K562 (cell line): Measurements from ENCODE around the gene MED17. TPM values are rescaled to one million over a fixed set of nuclear protein-coding genes. Genes with fewer than 3 reads are reported as not detected.

Source experiments
- BCLAF1 ChIP-seq, 2 experiments: fragments of 450-650 bp in 1 of 2; IDR thresholded peaks; 2 replicates each; pipeline ENCODE4 v1.6.1; 2011 to 2017; ENCODE audit warnings: low read depth in 2 of 2, antibody characterized with exemption in 1 of 2, borderline replicate concordance in 1 of 2, low read length in 1 of 2, mild to moderate bottlenecking in 1 of 2, mixed read lengths in 1 of 2; ENCODE audit not compliant: control insufficient read depth in 1 of 2
- MGA ChIP-seq: fragments of 450-650 bp; IDR thresholded peaks from 2 replicates; pipeline ENCODE4 v1.6.1; 2016; ENCODE audit warnings: mild to moderate bottlenecking, moderate library complexity
- NR0B1 ChIP-seq: fragments of 450-650 bp; IDR thresholded peaks from one replicate; pipeline ENCODE4 v1.6.1; 2018; ENCODE audit warnings: mild to moderate bottlenecking, moderate library complexity; ENCODE audit not compliant: partially characterized antibody
- PHB ChIP-seq: fragments of 250-450 bp; sonication (Bioruptor Pico); IDR thresholded peaks from 2 replicates; pipeline ENCODE4 v1.5.0; 2021
- PHF8 ChIP-seq: fragments of 200-600 bp; sonication (generic); IDR thresholded peaks from 2 replicates; pipeline ENCODE4 v1.6.1; 2012; ENCODE audit warnings: mixed run types, mild to moderate bottlenecking, inconsistent platforms, low read length, moderate library complexity, borderline replicate concordance
- POLR2AphosphoS2 ChIP-seq: IDR thresholded peaks from 2 replicates; pipeline ENCODE4 v1.6.1; 2012; ENCODE audit warnings: low read length, improper control_type of control experiment
- PPARD ChIP-seq: fragments of 250-450 bp; sonication (Bioruptor Pico); IDR thresholded peaks from 2 replicates; pipeline ENCODE4 v1.8.0; 2022; ENCODE audit warnings: inconsistent platforms, mild to moderate bottlenecking, moderate library complexity
- SIRT6 ChIP-seq: IDR thresholded peaks from one replicate; pipeline ENCODE4 v1.6.1; 2012; ENCODE audit warnings: low read depth, mild to moderate bottlenecking, control low read depth, inconsistent platforms, low read length, moderate library complexity
- SP1 ChIP-seq: sonication (generic); formaldehyde crosslinking; IDR thresholded peaks from 2 replicates; pipeline ENCODE4 v1.8.1; 2022; ENCODE audit warnings: mild to moderate bottlenecking, missing genetic modification reagents
- ZNF146 ChIP-seq: IDR thresholded peaks from one replicate; pipeline ENCODE4 v1.6.1; 2018; ENCODE audit warnings: missing compliant biosample characterization; ENCODE audit not compliant: unreplicated experiment
- ZNF224 ChIP-seq: sonication (generic); formaldehyde crosslinking; IDR thresholded peaks from 2 replicates; pipeline ENCODE4 v1.8.0; 2022; ENCODE audit warnings: mild to moderate bottlenecking, missing genetic modification reagents
- ZNF780A ChIP-seq: fragments of 250-450 bp; sonication (Bioruptor Pico); IDR thresholded peaks from 2 replicates; pipeline ENCODE4 v1.5.0; 2021; ENCODE audit warnings: mild to moderate bottlenecking
- polyA plus RNA-seq, 8 experiments: library from polyadenylated mRNA; depleted of rRNA in 4 of 8; stranded (reverse) in 5 of 8; unstranded in 3 of 8; fragments of >200 nt; fragmentation: Nextera tagmentation in 2 of 8; fragmentation: Illumina TruSeq in 1 of 8; extraction: Ambion mirVana in 2 of 8; extraction: Trizol in 1 of 8; gene quantifications; 2 replicates each; pipeline versions ENCODE4 v1.2.1 to v1.2.3, GENCODE V29; 2011 to 2014; ENCODE audit warnings: inconsistent platforms in 1 of 8, missing spikeins in 1 of 8
- total RNA-seq, 7 experiments: library from RNA; depleted of rRNA in 6 of 7; stranded (reverse); fragments of >200 nt in 6 of 7; fragmentation: Illumina TruSeq in 2 of 7; extraction: Trizol in 2 of 7; gene quantifications; 2 replicates each; pipeline versions ENCODE4 v1.2.1 to v1.2.3, GENCODE V29; 2011 to 2021; ENCODE audit warnings: low replicate concordance in 1 of 7

MED17 gene
- total and polyA plus RNA-seq, 9 of the 15 experiments (the other 6 are each of a cell fraction or from before 2014, with no cell fraction given): 6.7 to 34.7 (median 26.8) TPM

GRCh38 chr11:93849201-93849600 is 65.1 kb downstream of the MED17 start (continued):
- TF ChIP-seq MGA: no peak
- TF ChIP-seq SP1 (CRISPR knock-in tag): no peak
- no peak for TF ChIP-seq ZNF146 (CRISPR knock-in tag)
- no peak for TF ChIP-seq ZNF780A (CRISPR knock-in tag)
- no peak for TF ChIP-seq BCLAF1 (IDR thresholded peaks at IDR 0.05; ENCODE audit: borderline replicate concordance in 1 of 2, control insufficient read depth in 1 of 2, low read depth in 2 of 2, low read length in 1 of 2)
- TF ChIP-seq PHF8: no peak
- no peak for TF ChIP-seq ZNF224 (CRISPR knock-in tag)
- no peak for TF ChIP-seq NR0B1
- TF ChIP-seq PPARD (CRISPR knock-in tag): no peak
- TF ChIP-seq POLR2AphosphoS2: no peak
- TF ChIP-seq SIRT6: no peak
- no peak for TF ChIP-seq PHB (CRISPR knock-in tag)
